ENCODE measurements around the gene CCNY. TPM values are rescaled to one million over a fixed set of nuclear protein-coding genes. Genes with fewer than 3 reads are reported as not detected.

The CCNY gene
- total RNA-seq, 4 donors from 2014 or later, result 39.2 to 47.8 (median 40.9) TPM

GRCh38 chr10:35394934-35395333 lies 58.6 kb downstream of the CCNY start:
- TF ChIP-seq CTCF (IDR thresholded peaks at IDR 0.05; ENCODE audit: low read depth), result no peak

- TF ChIP-seq CTCF (IDR thresholded peaks at IDR 0.05; ENCODE audit: low read depth), result no peak
Measured at GRCh38 chr10:35396560-35397434, 60.5 kb downstream of the CCNY start.

- TF ChIP-seq CTCF (IDR thresholded peaks at IDR 0.05; ENCODE audit: low read depth), result no peak
Measured at GRCh38 chr10:35397953-35398352, 61.6 kb downstream of the CCNY start.

- no peak for TF ChIP-seq CTCF (IDR thresholded peaks at IDR 0.05; ENCODE audit: low read depth)
Measured at GRCh38 chr10:35398355-35398754, 62.0 kb downstream of the CCNY start.

- TF ChIP-seq CTCF (IDR thresholded peaks at IDR 0.05; ENCODE audit: low read depth), result no peak
Measured at GRCh38 chr10:35398908-35399307, 62.6 kb downstream of the CCNY start.

GRCh38 chr10:35399414-35400009 lies 63.2 kb downstream of the CCNY start:
- TF ChIP-seq CTCF (IDR thresholded peaks at IDR 0.05; ENCODE audit: low read depth), result no peak

- TF ChIP-seq CTCF (IDR thresholded peaks at IDR 0.05; ENCODE audit: low read depth), result no peak
Measured at GRCh38 chr10:35400595-35401268, 64.4 kb downstream of the CCNY start.
